PC-3 (cell line): ENCODE results near the gene KANK3.

Source experiments
- EZH2 ChIP-seq: fragments of 300-600 bp; sonication (generic); IDR thresholded peaks from one replicate; pipeline ENCODE4 v1.6.1; 2017; ENCODE audit warnings: antibody characterized with exemption, mild to moderate bottlenecking, low read length; ENCODE audit not compliant: unreplicated experiment
- TF ChIP-seq, protein P1 (sequence below): fragments of 300-600 bp; sonication (generic); conservative IDR thresholded peaks from 2 replicates; pipeline ENCODE4 v1.5.1; 2017; ENCODE audit warnings: antibody characterized with exemption, low read depth, mild to moderate bottlenecking, low read length

- no peak for TF ChIP-seq EZH2
- TF ChIP-seq, protein P1, sequence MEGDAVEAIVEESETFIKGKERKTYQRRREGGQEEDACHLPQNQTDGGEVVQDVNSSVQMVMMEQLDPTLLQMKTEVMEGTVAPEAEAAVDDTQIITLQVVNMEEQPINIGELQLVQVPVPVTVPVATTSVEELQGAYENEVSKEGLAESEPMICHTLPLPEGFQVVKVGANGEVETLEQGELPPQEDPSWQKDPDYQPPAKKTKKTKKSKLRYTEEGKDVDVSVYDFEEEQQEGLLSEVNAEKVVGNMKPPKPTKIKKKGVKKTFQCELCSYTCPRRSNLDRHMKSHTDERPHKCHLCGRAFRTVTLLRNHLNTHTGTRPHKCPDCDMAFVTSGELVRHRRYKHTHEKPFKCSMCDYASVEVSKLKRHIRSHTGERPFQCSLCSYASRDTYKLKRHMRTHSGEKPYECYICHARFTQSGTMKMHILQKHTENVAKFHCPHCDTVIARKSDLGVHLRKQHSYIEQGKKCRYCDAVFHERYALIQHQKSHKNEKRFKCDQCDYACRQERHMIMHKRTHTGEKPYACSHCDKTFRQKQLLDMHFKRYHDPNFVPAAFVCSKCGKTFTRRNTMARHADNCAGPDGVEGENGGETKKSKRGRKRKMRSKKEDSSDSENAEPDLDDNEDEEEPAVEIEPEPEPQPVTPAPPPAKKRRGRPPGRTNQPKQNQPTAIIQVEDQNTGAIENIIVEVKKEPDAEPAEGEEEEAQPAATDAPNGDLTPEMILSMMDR, result no peak
These were observed 47.0 kb upstream of the KANK3 start, which contains the start of gene RAB11B for GRCh38 chr19:8389891-8390616.
